ENCODE data around the gene IQSEC1.
A peak's percentile ranks its signal among the peaks of the same experiment; 100 is the strongest.

IQSEC1 gene

GRCh38 chr3:12969486-12969885, 103.7 kb downstream of the IQSEC1 start:
- Histone ChIP-seq H3K9ac (no peak overlapping the region), H3K4me1 (peaks cover 12% of the 10 kb centered on the region), H3K36me3 (ENCODE audit: control insufficient read depth, insufficient read depth, low read length) (no peaks in the 10 kb centered on the region), H3K4me3 (ENCODE audit: low read depth, low read length) (no peak overlapping the region), H3K27me3 (ENCODE audit: control insufficient read depth, insufficient read depth, low read length) (no peaks in the 10 kb centered on the region), H2AFZ (no peak overlapping the region), H3K9me3 (ENCODE audit: control insufficient read depth, low read length) (no peaks in the 10 kb centered on the region), H3K79me2 (peaks cover 33% of the 10 kb centered on the region), H3K27ac (no peak overlapping the region), H3K4me2 (ENCODE audit: low read length) (no peak overlapping the region)
- no peak for TF ChIP-seq CTCF (IDR thresholded peaks at IDR 0.05)

DNA sequence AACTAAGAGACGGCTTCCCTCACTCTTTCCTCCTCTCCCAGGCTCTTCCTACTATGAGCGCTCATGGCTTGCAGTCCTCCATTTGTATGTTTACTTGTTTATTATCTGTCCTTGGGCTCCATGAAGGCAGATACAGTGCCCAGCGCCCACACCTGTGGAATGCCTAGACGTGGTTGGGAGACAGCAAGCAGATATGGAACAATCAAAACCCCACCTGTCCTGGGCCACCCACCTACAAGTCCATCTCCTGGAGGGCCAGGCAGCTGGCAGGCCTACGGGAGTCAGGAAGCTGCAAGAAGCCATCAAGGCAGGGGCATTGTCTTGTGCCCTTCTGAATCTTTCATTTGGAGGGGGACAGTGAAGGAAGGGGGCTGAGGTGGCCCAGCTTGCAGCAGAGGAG, 104.7 kb downstream of the IQSEC1 start:
- Histone ChIP-seq H3K4me2 (ENCODE audit: low read length) (no peak overlapping the region), H3K4me3 (ENCODE audit: low read depth, low read length) (no peak overlapping the region), H2AFZ (no peak overlapping the region), H3K27me3 (ENCODE audit: control insufficient read depth, insufficient read depth, low read length) (no peaks in the 10 kb centered on the region), H3K36me3 (ENCODE audit: control insufficient read depth, insufficient read depth, low read length) (no peaks in the 10 kb centered on the region), H3K79me2 (peaks cover 30% of the 10 kb centered on the region), H3K9ac (no peak overlapping the region), H3K4me1 (peaks cover 19% of the 10 kb centered on the region), H3K9me3 (ENCODE audit: control insufficient read depth, low read length) (no peaks in the 10 kb centered on the region), H3K27ac (no peak overlapping the region)
- TF ChIP-seq CTCF (IDR thresholded peaks at IDR 0.05): no peak

- Histone ChIP-seq H3K4me3 (ENCODE audit: low read depth, low read length) (peak overlapping the region; percentile 50), H3K79me2 (peaks cover 26% of the 10 kb centered on the region), H3K9me3 (ENCODE audit: control insufficient read depth, low read length) (no peaks in the 10 kb centered on the region), H2AFZ (peak overlapping the region; percentile 74), H3K4me2 (ENCODE audit: low read length) (peak overlapping the region; percentile 58), H3K27ac (no peak overlapping the region), H3K9ac (no peak overlapping the region), H3K4me1 (peaks cover 19% of the 10 kb centered on the region), H3K27me3 (ENCODE audit: control insufficient read depth, insufficient read depth, low read length) (no peaks in the 10 kb centered on the region), H3K36me3 (ENCODE audit: control insufficient read depth, insufficient read depth, low read length) (no peaks in the 10 kb centered on the region)
- no peak for TF ChIP-seq CTCF (IDR thresholded peaks at IDR 0.05)
These were observed 105.5 kb downstream of the IQSEC1 start for GRCh38 chr3:12967606-12968351.

GRCh38 chr3:12966847-12967605, 106.2 kb downstream of the IQSEC1 start:
- peak overlapping the region; percentile 58 for H3K4me2 ChIP-seq (ENCODE audit: low read length)
- H3K79me2 ChIP-seq: peaks cover 27% of the 10 kb centered on the region
- H3K27me3 ChIP-seq (ENCODE audit: control insufficient read depth, insufficient read depth, low read length): no peaks in the 10 kb centered on the region
- TF ChIP-seq CTCF (IDR thresholded peaks at IDR 0.05): no peak
- H2AFZ ChIP-seq: peak overlapping the region; percentile 74
- H3K27ac ChIP-seq: peak overlapping the region; percentile 43
- peak overlapping the region; percentile 50 for H3K4me3 ChIP-seq (ENCODE audit: low read depth, low read length)
- H3K9me3 ChIP-seq (ENCODE audit: control insufficient read depth, low read length): no peaks in the 10 kb centered on the region
- peak overlapping the region; percentile 12 for H3K9ac ChIP-seq
- H3K36me3 ChIP-seq (ENCODE audit: control insufficient read depth, insufficient read depth, low read length): no peaks in the 10 kb centered on the region
- H3K4me1 ChIP-seq: peaks cover 19% of the 10 kb centered on the region

Data from parathyroid adenoma (tissue), 2 donors.